HG03565 (cell line): ENCODE data around the gene TGFBR2.

Experiments used
- ATAC-seq: cut with Tn5 transposase; IDR thresholded peaks from one replicate; pipeline ENCODE4 v1.9.1; 2021; ENCODE audit warnings: mild to moderate bottlenecking, moderate library complexity; ENCODE audit not compliant: unreplicated experiment

Gene TGFBR2

DNA sequence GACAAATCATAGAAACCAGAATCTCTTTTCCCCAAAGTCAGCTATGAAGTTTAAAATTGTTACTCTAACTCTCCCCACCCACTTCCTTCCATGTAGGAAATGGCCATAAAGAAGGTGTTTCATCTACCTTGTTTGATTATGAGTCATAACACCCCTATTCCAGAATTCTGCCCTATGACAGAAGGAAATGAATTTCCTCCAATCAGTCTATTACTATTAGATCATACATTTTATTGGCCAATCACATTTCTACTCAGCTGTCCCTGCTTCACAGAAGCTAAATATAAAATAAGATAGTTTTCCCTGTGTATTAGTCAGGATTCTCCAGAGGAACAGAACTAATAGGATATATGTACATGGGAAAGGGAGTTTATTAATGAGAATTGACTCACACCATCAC, 102.1 kb downstream of the TGFBR2 start:
- no peak for ATAC-seq

DNA sequence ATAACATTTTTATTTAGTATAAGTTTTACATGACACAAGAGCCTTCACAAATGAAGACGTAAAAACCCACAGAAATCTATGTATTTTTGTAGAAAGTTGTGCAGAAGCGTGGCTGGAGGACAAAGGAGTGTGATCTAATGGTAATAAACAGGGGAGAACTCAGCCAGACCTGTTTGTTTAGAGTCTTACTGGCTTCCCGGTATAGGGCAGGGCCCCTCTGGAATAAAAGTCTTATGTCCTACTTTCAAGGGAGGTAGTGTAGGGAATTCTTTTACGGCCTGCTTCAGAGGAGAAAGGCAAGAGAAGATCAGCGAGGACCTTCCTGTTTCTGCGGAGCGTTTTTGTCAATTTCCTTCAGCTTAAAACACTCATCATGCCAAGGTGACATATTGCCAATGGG, 103.6 kb downstream of the TGFBR2 start:
- ATAC-seq: no peak

DNA sequence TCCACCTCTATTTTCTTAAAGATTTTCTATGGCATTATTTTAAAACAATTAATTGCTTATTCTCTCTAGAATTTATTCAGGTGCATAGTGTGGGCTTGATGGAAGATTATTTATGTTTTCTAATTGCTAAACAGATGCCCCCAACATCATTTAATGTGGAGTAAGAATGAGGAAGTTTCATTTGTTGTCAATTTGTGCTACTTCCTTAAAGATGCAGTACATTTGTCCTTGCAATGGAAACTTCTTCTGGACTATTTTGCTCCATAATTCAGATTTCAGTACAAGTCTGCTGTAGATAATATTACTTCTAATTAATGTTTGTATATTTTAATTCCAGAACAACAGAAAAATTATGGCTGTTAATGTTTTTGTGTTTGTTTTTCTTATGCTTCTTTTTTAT, 104.8 kb downstream of the TGFBR2 start:
- no peak for ATAC-seq

DNA sequence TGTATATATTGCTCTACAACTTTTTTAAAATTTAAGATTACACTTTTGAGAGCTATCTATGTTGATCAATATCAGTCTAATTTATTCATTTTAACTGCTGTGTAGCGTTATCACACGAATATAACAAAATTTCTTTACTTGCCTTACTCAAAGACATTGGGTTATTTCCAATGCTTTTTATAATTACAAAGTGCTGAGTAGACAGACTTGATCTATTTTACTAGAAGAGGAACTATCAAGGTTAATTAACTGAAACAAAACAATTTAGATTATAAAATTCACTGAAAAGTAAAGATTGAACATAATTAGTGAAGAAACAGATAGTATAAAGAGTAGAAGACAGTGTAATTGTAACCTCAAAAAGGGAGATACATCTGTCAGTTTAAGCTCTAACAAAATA, 105.5 kb downstream of the TGFBR2 start:
- ATAC-seq: no peak

DNA sequence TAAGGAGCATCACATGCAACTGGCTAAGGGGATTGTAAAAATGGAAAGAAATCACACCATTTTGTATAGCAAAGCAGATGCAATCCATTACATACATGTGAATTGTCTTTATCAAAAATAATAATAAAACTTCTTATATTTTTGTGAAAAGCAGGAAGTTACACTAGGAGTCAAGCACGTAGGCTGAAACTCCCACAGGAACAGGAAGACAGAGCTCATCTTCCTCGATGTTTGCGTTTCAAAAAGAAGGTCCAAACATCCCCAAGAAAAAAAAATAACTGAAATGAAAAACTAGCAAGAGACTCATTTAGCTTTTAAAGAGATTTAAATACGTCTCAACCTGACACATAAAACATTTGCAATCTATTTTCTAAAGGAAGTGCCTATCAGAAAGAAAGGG, 106.6 kb downstream of the TGFBR2 start:
- ATAC-seq: no peak

DNA sequence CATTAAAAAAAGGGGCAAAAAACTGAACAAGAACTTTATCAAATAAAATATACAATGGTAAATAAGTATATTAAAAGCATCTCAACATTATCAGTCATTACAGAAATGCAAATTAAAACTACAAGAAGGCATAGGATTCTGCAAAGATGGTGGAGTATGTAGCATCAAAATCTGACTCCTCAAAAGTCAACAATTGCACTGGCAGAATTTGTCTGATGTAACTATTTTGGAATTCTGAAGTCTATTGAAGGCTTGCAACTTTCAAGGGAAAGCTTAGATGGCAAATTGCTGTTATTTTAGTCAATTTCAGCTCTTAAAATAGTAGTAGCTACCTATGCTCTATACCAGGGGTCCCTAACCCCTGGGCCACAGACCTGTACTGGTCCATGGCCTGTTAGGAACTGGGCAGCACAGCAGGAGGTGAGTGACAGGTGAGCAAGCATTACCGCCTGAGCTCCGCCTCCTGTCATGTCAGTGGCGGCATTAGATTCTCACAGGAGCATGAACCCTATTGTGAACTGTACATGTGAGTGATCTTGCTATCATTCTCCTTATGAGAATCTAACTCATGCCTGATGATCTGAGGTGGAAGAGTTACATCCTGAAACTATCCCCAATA, 107.6 kb downstream of the TGFBR2 start:
- no peak for ATAC-seq

DNA sequence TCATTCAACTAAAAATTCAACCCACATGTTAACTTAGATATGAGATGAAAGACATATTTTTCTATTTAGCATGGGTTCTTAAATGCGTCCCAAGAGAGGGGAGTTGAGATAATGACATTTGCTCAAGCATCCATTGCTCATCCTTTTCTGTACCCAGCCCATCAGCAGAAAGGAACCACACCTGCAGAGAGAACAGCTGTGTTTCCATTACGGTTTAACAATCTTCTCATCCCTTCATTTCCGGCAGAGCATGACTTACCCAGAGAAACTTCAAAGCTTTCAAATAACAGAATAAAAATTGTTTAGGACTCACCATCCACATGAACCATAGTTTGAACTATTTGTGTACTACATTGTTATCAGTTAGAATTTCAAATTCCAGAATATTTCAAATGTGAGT, 113.1 kb downstream of the TGFBR2 start:
- ATAC-seq: no peak

DNA sequence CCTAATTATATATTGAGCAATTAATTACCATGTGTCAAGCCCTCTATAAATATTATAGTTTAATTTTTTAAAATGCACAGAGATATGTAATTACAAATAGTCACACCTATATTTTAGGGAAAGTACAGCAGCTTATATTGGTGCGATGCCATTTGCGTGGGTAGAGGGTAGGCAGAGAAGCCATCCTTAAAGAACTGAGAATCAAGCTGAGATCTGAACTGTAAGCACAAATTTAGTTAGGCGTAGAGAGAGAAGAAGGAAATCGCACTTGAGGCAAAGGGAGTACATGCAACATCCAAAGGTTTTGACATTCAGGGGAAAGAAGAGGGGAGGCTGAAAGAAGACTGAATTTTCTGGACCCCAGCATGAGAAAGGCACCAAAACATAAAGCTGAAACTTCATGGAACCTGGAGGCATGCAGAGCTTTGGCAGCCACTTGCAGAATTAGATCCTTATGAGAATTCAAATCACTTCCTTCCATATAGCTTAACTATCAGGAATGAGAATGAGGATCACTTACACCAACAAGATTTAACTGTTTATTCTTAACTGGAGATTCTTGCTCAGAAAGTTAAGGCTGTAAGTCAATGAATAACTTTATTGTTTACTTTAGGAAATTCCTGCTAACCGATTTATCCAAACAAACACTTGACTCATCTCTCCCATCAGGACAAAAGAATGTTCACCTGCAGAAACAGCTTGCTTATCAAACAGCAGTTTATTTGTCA, 114.3 kb downstream of the TGFBR2 start:
- ATAC-seq: no peak

DNA sequence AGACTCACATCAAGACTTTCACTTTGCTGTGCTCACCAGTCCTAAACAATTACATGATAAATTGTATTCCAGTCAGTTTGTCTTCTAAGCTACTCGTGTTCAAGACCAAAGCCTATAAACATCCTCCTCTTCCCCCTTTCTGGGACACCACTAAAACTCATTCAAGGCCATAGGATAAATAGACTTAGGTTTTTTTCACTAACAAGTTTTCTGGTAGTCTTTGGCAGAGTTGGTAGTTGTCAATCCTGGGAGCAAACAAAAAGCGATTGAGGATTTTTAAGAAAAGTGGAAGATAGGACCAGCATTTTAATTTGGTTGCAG, 114.9 kb downstream of the TGFBR2 start:
- no peak for ATAC-seq

DNA sequence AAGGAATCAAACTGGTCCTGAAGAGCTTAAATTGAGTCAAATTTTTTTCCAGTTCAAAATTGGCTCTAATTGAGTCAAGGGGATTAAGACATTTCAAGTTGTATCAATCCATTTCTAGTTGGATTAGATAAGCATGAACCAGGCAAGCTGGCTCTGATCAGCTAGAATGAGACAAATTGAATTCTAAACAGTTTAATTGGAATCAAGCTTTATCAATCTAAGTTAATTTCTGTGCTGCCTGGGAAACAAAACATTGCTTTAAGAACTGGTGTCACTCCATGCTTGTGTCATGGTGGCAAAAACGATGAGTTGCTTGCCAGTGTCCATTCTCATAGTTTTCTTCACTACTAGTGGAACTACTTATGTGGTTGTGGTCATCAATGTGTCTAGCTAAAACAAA, 116.8 kb downstream of the TGFBR2 start:
- no peak for ATAC-seq

DNA sequence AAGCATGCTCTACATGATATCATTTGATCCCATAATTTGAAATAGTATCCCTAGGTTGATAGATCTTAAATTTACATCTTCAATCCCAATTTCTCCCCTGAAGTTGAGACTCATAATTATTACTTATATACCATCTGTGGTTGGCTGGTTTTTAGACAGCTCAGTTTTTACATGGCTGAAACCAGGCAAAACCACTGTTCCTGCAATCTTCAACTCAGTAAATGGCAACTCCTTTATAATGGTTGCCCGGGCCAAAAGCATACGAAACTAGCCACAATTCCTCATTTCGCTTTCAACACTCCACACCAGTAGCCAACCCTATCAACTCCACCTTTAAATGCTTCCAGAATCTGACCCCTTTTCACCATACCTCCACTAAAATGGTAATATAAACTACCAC, 118.5 kb downstream of the TGFBR2 start:
- no peak for ATAC-seq

DNA sequence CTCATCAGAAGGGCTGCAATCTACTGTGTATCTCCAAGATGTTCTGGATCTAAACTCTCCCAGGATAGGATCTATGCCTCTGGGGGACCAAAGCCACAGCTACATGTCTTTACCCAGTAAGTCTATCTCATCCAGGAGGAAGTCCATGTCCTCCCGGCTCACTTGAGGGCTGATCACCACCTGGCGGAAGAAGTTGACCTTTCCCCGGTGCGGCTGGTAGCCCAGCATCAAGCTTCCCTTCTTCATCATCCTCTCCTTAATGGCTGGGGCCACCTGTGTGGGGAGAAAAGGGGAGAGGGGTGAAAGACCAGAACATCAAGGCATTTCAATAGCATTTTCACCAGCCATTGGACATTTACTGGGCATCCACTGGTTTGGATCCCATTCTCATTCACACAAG, 121.7 kb downstream of the TGFBR2 start:
- no peak for ATAC-seq

DNA sequence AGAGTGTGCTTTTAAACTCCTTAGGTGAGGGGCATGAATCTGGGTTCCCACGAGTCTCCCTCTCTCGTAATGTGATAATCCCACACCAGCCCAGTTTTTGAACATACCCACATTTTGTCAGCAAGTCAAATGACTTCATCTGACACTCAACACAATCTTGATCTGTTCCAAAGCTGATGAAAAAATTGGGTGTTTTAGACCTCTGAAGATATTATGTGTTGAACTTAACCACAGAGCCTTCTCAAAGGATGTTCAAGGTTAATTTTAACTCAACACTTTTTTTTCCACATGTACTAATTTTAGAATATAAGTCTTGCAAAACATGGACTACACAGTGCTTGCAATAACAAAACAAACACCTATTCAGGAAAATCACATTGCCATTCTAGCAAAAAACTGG, 123.1 kb downstream of the TGFBR2 start:
- no peak for ATAC-seq

DNA sequence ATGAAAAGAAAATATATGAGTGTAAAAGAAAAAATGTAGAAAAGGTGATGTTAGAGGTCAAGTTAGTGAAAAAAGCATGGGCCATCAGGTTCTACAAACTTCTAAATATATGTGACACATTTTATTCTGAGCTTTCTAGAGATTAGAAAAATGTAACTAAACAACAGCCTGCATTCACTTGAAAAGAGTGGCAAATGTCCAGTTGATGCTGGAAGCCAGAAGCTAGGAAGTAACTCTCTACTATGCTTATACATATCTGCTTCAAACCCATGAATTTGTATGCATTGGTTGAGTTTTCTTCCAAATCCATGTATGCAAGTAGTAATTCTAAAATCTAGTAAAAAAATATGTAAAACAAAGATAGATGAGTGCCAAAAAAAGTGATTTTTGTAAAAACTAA, 123.5 kb downstream of the TGFBR2 start:
- ATAC-seq: no peak

DNA sequence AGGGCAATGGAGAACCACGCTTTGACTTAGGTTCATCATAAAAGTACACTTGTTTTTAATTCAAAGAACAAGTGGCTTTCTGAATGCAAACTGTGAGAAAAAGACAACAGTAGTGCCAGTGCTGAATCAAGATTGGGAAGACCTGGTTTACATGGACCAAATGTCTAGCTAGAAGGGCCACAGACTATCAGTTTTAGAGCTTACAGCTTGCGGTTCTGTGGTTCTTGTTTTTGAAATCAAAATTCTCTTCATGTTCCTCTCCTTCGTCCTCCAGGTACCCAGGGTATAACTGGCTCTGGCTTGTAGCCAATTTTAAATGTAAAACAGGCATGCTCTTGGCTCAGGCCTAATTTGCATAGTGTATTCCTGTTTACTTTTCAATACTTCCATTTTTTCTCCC, 124.6 kb downstream of the TGFBR2 start:
- ATAC-seq: no peak

DNA sequence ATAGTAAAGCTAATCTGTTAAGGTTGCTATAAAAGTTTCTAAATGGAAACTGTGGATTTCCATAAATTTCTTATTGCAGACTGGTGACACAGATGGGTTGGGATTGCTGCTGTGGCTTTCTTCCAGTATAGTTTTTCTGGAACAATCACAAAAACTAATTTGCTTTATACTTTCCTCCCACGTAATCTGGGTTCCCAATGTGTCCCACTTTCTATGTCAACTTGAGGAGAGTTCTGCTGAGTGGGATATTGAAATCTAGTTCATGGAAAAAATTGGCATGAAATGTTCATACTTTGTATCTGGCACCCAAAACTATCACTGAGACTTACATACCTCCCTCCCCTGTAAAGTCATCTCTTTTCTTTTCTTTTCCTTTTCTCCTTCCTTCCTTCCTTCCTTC, 126.8 kb downstream of the TGFBR2 start:
- no peak for ATAC-seq

DNA sequence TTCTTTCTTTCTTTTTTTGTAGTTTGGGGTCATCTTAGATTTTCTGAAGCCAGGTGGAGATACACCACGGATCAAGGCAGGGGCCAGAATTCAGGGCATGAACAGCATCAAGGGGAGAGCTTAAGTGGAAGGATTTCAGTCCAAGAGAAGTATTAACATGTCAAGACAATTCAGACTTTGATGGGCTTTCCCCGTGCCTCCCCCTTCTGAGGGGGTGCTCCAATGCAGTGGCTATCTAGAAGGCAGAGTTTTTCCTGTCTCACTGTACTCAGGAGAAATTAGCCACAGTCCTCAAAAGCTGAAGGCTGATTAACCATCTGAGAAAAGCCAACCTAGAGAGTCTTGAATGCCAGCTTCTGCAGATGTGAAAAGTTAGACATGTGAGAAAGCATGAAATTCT, 127.3 kb downstream of the TGFBR2 start:
- ATAC-seq: no peak

DNA sequence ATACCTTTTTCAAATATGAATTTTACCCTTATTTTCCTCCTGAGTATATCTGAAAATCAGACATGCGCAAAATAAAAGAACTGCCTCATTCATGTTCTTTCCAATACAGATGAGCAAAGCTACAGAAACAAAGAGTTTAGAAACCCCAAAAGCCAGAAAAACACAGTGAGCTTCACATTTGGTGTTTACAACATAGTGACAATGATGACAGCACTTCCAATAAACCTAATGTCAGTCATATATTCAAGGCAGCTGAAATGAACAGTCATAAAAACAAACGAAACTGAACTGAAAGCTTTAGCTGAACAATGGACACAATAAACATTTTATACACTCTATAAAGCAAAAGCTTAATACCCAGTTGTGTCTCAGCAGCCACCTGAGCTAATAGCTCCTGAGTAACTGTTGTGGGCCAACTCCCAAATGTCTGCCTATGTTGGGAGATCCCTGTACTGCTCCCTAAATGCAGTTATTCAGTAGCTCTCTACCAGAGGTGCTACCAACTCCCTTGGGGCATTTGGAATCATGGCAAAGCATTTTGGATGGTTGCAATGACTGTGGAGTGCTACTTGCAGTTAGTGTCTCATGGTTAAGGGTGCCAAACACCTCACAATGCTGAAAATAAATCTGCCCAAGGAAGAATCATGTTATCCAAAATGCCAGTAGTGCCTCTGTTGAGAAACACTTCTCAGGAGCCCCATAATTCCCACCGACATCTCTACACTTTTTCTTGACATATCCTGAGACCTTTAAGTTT, 131.5 kb downstream of the TGFBR2 start:
- no peak for ATAC-seq

DNA sequence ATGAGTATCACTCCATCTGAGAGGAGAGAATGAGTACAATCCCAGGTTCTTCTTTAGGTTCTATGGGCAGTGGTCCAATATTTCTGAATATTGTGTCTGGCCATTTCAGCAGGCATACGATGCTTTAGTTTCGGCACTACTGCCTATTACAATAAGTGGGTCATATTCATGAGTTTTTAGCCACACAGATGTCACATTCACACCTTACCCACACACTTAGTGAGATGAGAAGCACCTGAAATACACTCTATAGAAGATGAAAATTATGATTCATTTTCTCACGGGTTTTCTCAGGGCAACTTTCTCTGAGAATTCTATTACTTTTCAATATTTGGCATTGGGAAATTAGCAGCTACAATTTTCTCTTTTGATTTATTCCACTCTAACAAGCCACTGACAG, 132.2 kb downstream of the TGFBR2 start:
- ATAC-seq: no peak

DNA sequence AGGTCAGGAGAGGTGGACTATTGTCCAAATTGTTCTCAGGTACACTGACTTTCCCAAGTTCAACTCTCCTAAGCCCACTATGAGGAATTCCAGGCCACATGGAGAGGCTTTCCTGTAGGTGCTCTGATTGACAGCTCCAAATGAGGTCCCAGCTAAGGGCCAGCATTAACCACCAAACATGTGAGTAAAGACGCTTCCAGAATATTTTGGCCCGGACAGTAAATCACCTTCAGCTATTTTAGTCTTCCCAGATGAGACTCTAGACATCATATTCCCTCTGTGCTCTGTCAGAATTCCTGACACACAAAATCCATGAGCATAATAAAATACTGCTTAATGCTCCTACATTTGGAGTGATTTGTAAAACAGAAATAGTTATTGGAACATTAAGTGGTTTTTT, 135.5 kb downstream of the TGFBR2 start:
- ATAC-seq: no peak

DNA sequence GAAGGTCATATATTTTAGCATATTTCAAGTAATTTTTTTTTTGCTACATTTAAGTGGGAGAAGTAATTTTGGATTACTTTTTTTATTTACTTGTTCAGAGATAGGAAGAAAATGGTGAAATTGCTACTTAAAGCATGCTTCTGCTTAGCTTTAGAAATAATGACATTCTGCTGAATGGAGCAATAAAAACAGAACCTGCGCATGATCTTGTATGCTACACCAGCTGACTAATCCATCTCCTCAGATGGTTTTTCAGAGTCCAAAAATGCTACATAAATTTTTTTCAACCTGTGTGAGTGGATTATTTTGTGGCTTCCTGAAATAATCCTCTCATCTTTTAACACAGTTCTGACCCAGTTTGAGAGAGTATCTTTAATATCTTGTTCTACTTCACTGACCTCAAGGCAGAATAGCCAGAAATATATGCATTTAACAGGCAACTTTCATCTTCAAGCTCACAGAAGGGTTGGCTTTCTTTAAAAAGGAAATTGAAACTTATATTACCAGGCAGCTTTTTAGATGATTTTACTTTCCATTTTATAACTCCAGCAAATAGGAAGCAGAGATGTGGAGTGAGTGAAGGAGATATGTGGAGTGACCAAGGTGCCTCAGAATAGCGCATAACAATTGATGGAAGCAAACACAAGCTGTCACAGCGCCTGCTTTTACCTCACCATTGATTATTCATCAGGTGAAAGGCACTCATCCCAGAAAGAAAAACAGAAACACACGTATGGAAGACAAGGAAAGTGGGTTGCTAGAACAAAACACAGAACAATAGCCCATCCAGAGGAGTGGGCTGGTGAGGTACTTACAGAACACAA, 136.6 kb downstream of the TGFBR2 start:
- ATAC-seq: no peak
